Activated CD8-positive, alpha-beta memory T cell treated with anti-CD3 and anti-CD28 coated beads, Interleukin-2, amount 10 ng/mL, durations not matched to agents 7 days and 5 days (primary cell): ENCODE data around the gene NFE2L3. TPM values are rescaled to one million over a fixed set of nuclear protein-coding genes. Genes with fewer than 3 reads are reported as not detected.
A peak's percentile ranks its signal among the peaks of the same experiment; 100 is the strongest.
"Not testable (repeated sequence)": the region's sequence is repeated elsewhere in the genome, so short reads cannot be mapped to it uniquely, and the experiment has no call there.

Source experiments
- ATAC-seq: fragments of 150-1000 bp; cut with Tn5 transposase; one replicate; pipeline ENCODE4 v1.10.0; 2021; ENCODE audit warnings: moderate library complexity
- CTCF ChIA-PET: fragments of 350-600 bp; sonication (Branson Sonifier 250); formaldehyde crosslinking; loops from one replicate; lab custom pipeline; 2021; ENCODE audit warnings: antibody characterized with exemption; lab: Charles Lee
- DNase-seq: peaks from one replicate; pipeline ENCODE4 v3.0.0-alpha.2; 2020
- H3K27ac Mint-ChIP-seq: one replicate; pipeline ENCODE4 v1.8.0; 2021; ENCODE audit warnings: mild to moderate bottlenecking, mixed read lengths
- H3K27me3 Mint-ChIP-seq: one replicate; pipeline ENCODE4 v1.8.0; 2021; ENCODE audit warnings: mixed read lengths
- H3K36me3 Mint-ChIP-seq: one replicate; pipeline ENCODE4 v1.8.0; 2021; ENCODE audit warnings: mild to moderate bottlenecking, mixed read lengths
- H3K4me1 Mint-ChIP-seq: one replicate; pipeline ENCODE4 v1.8.0; 2021; ENCODE audit warnings: mixed read lengths
- H3K4me3 Mint-ChIP-seq: one replicate; pipeline ENCODE4 v1.8.0; 2021; ENCODE audit warnings: mild to moderate bottlenecking, moderate library complexity, mixed read lengths
- H3K9me3 Mint-ChIP-seq: one replicate; pipeline ENCODE4 v1.8.0; 2022; ENCODE audit warnings: low read depth, mixed read lengths
- total RNA-seq, 2 experiments: library from RNA; stranded (reverse); gene quantifications; one replicate each; pipeline ENCODE4 v1.2.3, GENCODE V29; 2021

Gene NFE2L3
- total RNA-seq, 2 experiments from 2014 or later = 20.1 to 44.4 TPM

DNA sequence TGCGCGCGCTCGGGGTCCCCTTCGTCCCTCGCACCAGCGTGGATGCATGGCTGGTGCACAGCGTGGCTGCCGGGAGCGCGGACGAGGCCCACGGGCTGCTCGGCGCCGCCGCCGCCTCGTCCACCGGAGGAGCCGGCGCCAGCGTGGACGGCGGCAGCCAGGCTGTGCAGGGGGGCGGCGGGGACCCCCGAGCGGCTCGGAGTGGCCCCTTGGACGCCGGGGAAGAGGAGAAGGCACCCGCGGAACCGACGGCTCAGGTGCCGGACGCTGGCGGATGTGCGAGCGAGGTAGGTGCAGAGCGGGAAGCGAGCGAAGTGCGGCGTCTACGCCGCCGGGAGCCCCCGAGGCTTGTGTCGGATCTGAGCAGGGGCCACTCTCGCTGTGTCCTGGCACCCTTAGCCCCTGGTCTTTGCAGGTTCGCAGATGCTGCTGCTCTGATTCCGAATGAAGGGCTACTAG is 813 bp downstream of the NFE2L3 start:
- H3K9me3 Mint-ChIP-seq, H3K36me3 Mint-ChIP-seq, H3K27me3 Mint-ChIP-seq: not testable (repeated sequence)
- Mint-ChIP-seq H3K4me1 (peaks cover 58% of the 10 kb centered on the region), H3K27ac (peak overlapping the region; percentile 92), H3K4me3 (peak overlapping the region; percentile 85)
- DNase-seq (peak; percentile 64), ATAC-seq (peak; percentile 32)
- CTCF ChIA-PET = interaction anchor here (1.1 to 2.8 kb wide), 10 partner anchors 15 to 217 kb away, joined by 3 to 12 read pairs (median 5); no protein-coding TSS in a partner anchor

DNA sequence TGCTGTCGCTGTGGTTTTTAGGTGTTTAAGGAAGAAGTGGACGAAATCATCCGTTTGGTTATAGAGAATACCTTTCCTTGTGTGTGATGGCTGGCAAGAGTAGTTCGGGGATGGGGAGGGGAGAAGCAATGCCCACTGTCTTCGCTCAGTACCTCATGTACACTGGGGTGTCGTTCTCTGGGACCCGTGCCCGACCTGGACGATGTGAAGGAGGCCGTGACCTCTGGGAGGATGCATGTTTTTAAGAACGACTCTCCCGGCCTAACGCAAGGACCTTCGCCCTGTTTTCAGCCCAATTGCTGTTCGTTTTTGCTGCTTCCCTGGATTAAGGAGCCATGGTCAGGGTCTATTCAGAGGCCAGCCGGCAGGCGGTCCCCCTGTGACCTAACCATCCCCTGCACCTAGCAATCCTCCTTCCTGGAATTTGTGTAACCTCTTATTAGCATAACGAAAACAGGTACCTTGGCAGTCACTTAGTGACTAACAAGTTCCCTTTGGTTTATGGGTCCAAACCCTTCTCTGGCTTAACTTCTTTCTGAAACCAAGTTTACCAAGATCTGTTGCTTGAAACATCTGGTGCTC is 1.3 kb downstream of the NFE2L3 start:
- H3K4me1 Mint-ChIP-seq = peaks cover 64% of the 10 kb centered on the region
- H3K9me3 Mint-ChIP-seq = no peaks in the 10 kb centered on the region
- DNase-seq (peak; percentile 48), ATAC-seq (peak; percentile 10)
- H3K4me3 Mint-ChIP-seq = peak overlapping the region; percentile 85
- H3K27me3 Mint-ChIP-seq = no peaks in the 10 kb centered on the region
- CTCF ChIA-PET = no interaction called here
- H3K36me3 Mint-ChIP-seq = peaks cover 8% of the 10 kb centered on the region
- H3K27ac Mint-ChIP-seq = peak overlapping the region; percentile 92

DNA sequence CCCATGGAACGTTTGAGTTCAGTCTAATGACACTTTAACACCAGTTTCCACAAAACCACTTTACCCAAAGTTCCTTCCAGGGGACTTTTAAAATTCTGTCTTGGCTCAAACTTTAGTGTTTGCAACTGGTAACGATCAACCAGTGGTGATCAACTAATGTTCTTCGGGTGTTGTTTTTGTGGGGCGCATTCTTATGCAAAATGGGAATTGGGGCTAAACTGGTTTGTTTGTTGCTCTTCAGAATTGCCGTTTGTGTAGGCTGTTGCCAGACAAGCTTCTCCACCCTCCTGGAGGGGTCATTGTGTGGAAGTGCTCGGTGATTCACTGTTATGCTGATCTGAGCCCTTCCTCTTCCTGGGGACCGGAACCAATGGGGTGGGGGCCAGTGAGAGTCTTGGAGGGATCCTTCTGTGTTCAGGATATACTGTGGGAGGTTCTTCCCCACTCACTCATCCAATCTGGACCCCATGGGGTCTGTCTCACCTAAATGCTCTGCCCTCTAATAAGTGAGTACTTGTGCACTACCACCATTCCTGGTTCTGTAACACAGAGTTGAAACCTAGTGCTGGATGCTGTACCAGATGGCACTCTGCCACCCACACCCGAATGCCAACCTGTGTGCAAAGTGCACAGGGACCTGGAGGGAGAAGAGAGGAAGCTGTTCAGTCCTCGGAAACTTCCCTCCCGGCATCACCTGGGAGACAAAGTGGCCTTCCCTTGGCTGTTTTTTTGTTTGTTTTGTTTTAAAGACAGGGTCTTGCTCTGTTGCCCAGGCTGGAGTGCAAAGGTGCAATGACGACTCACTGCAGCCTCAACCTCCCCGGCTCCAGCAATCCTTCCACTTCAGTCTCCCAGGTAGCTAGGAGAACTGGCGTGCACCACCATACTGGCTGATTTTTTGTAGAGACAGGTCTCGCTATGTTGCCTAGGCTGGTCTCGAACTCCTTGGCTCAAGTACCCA is 2.1 kb downstream of the NFE2L3 start:
- peak; percentile 65 for DNase-seq
- Mint-ChIP-seq H3K9me3 (no peaks in the 10 kb centered on the region), H3K4me3 (peak overlapping the region; percentile 85), H3K27ac (peak overlapping the region; percentile 92), H3K4me1 (peaks cover 71% of the 10 kb centered on the region), H3K27me3 (no peaks in the 10 kb centered on the region), H3K36me3 (peaks cover 13% of the 10 kb centered on the region)
- ATAC-seq = no peak
- CTCF ChIA-PET = interaction anchor here (1.1 to 2.1 kb wide), 3 partner anchors 38 to 44 kb away, joined by 3 to 9 read pairs (median 5); no protein-coding TSS in a partner anchor

DNA sequence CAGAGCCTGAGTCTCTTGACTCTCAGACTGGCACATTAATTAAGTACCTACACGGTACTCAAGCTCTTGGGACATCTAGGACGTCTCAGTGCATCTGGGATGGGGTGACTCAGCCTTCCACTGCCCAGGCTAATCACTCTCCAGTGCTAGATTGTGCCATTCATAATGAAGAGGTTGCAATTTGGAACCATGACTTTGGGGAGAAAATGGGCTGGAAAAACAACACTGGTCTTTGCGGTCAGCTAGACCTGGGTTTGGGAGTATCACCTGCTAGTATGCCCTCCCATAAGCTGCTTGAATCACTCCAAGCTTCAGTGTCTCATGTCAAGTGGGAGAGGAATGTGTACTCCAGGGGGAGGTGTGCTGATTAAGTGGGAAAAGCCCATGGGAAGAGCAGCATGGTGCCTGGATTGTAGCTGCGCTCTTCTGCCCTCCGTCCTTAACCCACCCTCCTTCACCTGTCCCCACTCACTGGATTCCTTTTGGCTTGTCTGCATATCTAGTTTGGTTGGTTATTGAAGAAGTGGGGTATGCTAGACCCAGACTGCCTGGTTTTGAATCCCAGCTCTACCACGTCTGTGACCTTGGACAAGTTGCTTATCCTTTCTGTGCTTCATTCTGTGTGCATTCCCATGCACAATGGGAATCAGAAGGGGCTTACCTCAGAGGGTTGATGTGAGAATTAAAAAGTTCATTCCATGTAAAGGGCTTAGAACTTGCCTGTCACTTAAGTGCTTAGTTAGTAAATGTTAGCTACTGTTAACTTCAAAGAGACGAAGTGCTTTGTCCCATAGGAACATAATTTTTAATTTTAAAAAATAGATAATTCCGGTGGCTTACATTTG is 3.8 kb downstream of the NFE2L3 start:
- no peaks in the 10 kb centered on the region for H3K27me3 Mint-ChIP-seq
- no peak for DNase-seq
- peak overlapping the region; percentile 92 for H3K27ac Mint-ChIP-seq
- peaks cover 20% of the 10 kb centered on the region for H3K36me3 Mint-ChIP-seq
- H3K4me3 Mint-ChIP-seq = peak overlapping the region; percentile 85
- H3K4me1 Mint-ChIP-seq = peaks cover 79% of the 10 kb centered on the region
- CTCF ChIA-PET = interaction anchor here (0.8 to 2.1 kb wide), 9 partner anchors 27 to 209 kb away, joined by 3 to 9 read pairs (median 4); no protein-coding TSS in a partner anchor
- H3K9me3 Mint-ChIP-seq = no peaks in the 10 kb centered on the region
- no peak for ATAC-seq

DNA sequence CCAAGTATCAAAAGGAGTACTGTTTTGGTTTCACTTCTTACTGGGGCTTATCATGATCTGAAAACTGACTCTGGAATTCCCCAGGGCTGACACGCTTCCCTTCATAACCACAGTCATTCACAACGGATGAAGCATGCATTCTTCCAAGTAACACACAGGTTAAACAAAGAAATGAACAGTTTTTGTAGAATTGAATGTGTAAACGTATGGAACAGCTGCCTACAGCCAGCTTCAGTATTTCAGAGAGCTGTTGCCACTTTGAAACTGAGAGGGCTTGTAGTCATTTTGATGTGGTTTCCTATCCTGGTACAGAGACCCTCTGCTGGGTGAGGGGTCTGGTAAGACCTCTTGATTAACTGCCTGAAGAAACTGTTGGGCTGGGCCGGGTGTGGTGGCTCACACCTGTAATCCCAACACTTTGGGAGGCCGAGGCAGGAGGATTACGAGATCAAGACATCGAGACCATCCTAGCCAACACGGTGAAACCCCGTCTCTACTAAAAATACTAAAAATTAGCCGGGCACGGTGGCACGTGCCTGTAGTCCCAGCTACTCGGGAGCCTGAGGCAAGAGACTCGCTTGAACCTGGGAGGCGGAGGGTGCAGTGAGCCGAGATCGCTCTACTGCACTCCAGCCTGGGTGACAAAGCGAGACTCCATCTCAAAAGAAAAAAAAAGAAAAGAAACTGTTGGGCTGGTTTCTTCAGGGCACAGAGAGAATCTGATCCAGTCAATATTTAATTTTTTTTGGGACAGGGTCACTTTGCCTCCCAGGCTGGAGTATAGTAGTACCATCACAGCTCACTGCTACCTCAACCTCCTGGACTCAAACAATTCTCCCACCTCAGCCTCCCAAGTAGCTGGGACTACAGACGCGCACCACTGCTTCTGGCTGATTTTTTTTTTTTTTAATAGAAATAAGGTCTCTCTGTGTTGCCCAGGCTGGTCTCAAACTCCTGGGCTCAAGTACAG is 4.7 kb downstream of the NFE2L3 start:
- DNase-seq (peak; percentile 67), ATAC-seq (peak; percentile 8)
- H3K36me3 Mint-ChIP-seq = peaks cover 24% of the 10 kb centered on the region
- H3K4me1 Mint-ChIP-seq = peaks cover 74% of the 10 kb centered on the region
- peak overlapping the region; percentile 85 for H3K4me3 Mint-ChIP-seq
- peak overlapping the region; percentile 92 for H3K27ac Mint-ChIP-seq
- H3K9me3 Mint-ChIP-seq = no peaks in the 10 kb centered on the region
- H3K27me3 Mint-ChIP-seq = no peaks in the 10 kb centered on the region
- CTCF ChIA-PET = interaction anchor here (0.8 to 2.4 kb wide), 9 partner anchors 10 to 208 kb away, joined by 3 to 10 read pairs (median 4); no protein-coding TSS in a partner anchor

DNA sequence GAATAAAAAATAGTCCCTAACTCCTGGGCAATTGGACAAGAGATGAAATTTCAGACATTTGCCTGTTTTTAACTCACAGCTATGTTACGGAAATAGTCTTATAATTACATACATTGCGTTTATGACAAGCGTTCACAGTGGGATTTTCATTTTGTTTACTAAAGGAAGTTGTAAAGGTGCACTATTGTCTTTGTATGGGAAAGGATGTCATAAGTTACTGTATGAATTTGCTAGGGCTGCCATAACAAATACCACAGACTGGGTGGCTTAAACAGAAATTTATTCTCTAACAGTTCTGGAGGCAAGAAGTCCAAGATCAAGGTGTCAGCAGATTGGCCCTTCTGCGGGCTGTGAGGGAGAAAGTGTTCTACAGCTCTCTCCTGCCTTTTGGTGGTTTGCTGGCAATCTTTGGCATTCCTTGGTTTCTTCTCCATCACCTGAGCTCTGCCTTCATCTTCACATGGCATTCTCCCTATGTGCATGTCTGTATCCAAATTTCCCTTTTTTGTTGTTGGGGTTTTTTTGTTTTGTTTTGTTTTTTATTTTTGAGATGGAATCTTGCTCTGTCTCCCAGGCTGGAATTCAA is 5.6 kb downstream of the NFE2L3 start:
- Mint-ChIP-seq H3K27me3 (no peaks in the 10 kb centered on the region), H3K4me1 (peaks cover 78% of the 10 kb centered on the region), H3K36me3 (peaks cover 28% of the 10 kb centered on the region), H3K4me3 (no peak overlapping the region), H3K27ac (peak overlapping the region; percentile 92), H3K9me3 (no peaks in the 10 kb centered on the region)
- CTCF ChIA-PET = interaction anchor here (0.8 to 2.4 kb wide), 7 partner anchors 10 to 79 kb away, joined by 3 to 10 read pairs (median 4); no protein-coding TSS in a partner anchor
- DNase-seq (no peak), ATAC-seq (no peak)

DNA sequence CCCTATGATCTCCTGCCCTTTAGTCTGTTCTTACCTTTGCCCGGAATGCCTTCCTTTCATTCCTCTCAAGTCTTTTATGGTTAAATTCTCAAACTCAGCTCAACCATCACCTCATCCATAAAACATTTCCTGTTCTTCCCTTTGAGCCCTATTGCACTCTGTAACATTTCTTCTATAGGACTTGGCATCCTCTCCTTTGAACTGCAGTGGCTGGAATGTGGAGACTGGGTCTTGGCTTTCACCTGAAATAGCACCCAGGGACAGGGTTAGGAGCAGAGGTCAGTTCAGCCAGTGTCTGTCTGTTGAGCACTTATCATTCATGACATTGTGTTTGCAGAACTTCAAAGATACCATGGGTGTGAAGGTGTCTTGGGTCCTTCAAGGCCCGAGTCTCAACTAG is 7.2 kb downstream of the NFE2L3 start:
- peaks cover 79% of the 10 kb centered on the region for H3K4me1 Mint-ChIP-seq
- ATAC-seq = no peak
- H3K9me3 Mint-ChIP-seq = no peaks in the 10 kb centered on the region
- CTCF ChIA-PET = interaction anchor here (1.0 to 2.4 kb wide), 3 partner anchors 8 to 81 kb away, joined by 3 to 10 read pairs (median 4); no protein-coding TSS in a partner anchor
- H3K27ac Mint-ChIP-seq = peak overlapping the region; percentile 0
- H3K4me3 Mint-ChIP-seq = no peak overlapping the region
- H3K27me3 Mint-ChIP-seq = no peaks in the 10 kb centered on the region
- DNase-seq = no peak
- peaks cover 33% of the 10 kb centered on the region for H3K36me3 Mint-ChIP-seq

DNA sequence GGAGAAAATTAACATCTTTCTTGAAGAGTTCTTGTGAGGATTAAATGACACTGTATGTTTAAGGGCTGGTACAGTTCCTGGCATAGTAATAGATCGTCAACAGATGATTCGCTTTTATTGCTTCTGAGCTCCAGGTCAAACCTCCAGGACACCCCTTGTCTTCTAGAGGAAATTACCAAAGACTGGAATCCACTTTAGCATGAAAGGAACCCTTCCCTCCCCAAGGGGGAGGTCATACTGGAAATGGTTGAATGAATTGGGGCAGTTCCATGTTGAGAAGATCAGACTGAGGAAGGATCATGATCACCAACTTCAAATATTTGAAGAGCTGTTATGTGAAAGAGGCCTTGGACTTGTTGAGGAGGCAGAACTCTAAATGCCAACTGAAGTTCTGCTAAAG is 8.9 kb downstream of the NFE2L3 start:
- DNase-seq (no peak), ATAC-seq (no peak)
- Mint-ChIP-seq H3K27ac (no peak overlapping the region), H3K36me3 (peaks cover 37% of the 10 kb centered on the region), H3K4me1 (peaks cover 69% of the 10 kb centered on the region), H3K9me3 (no peaks in the 10 kb centered on the region), H3K27me3 (no peaks in the 10 kb centered on the region), H3K4me3 (no peak overlapping the region)
- CTCF ChIA-PET = interaction anchor here (0.8 to 1.7 kb wide), 3 partner anchors 10 to 204 kb away, joined by 3 to 9 read pairs (median 3); no protein-coding TSS in a partner anchor

DNA sequence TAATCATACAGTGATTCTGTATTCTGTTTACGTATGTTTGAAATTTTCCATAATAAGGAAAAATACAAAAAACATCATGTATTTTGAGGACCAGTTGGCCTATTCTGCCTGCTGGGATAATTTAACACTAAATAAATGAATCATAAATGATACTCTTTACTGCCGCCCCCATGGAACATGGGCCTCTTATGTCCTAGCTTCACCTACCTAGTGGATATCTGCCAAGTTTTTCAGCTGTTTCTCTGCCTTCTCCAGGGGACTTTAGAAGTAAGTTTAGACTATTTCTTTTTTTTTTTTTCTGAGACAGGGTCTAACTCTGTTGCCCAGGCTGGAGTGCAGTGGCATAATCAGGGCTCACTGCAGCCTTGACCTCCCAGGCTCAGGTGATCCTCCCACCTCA is 10.4 kb downstream of the NFE2L3 start:
- H3K36me3 Mint-ChIP-seq = peaks cover 37% of the 10 kb centered on the region

DNA sequence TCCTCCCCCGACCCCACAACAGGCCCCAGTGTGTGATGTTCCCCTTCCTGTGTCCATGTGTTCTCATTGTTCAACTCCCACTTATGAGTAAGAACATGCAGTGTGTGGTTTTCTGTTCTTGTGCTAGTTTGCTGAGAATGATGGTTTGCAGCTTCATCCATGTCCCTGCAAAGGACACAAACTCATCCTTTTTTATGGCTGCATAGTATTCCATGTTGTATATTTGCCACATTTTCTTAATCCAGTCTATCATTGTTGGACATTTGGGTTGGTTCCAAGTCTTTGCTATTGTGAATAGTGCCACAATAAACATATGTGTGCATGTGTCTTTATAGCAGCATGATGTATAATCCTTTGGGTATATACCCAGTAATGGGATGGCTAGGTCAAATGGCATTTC is 11.8 kb downstream of the NFE2L3 start:
- not testable (repeated sequence) for H3K9me3 Mint-ChIP-seq, ATAC-seq, DNase-seq, H3K4me3 Mint-ChIP-seq, H3K27me3 Mint-ChIP-seq, H3K27ac Mint-ChIP-seq
- peaks cover 36% of the 10 kb centered on the region for H3K36me3 Mint-ChIP-seq
- peaks cover 64% of the 10 kb centered on the region for H3K4me1 Mint-ChIP-seq
- CTCF ChIA-PET = interaction anchor here (1.4 to 1.6 kb wide), 2 partner anchors 12 to 201 kb away, joined by 3 read pairs; partner anchors contain the start of gene NFE2L3

More for the DNA sequence above, 10.4 kb downstream of the NFE2L3 start:
- no peak for ATAC-seq
- no peak overlapping the region for H3K4me3 Mint-ChIP-seq
- H3K27ac Mint-ChIP-seq = no peak overlapping the region
- H3K4me1 Mint-ChIP-seq = peaks cover 70% of the 10 kb centered on the region
- H3K9me3 Mint-ChIP-seq = no peaks in the 10 kb centered on the region
- no peak for DNase-seq
- no peaks in the 10 kb centered on the region for H3K27me3 Mint-ChIP-seq
- CTCF ChIA-PET = interaction anchor here (0.6 to 1.6 kb wide), 3 partner anchors 11 to 202 kb away, joined by 3 read pairs; partner anchors contain the start of gene NFE2L3

DNA sequence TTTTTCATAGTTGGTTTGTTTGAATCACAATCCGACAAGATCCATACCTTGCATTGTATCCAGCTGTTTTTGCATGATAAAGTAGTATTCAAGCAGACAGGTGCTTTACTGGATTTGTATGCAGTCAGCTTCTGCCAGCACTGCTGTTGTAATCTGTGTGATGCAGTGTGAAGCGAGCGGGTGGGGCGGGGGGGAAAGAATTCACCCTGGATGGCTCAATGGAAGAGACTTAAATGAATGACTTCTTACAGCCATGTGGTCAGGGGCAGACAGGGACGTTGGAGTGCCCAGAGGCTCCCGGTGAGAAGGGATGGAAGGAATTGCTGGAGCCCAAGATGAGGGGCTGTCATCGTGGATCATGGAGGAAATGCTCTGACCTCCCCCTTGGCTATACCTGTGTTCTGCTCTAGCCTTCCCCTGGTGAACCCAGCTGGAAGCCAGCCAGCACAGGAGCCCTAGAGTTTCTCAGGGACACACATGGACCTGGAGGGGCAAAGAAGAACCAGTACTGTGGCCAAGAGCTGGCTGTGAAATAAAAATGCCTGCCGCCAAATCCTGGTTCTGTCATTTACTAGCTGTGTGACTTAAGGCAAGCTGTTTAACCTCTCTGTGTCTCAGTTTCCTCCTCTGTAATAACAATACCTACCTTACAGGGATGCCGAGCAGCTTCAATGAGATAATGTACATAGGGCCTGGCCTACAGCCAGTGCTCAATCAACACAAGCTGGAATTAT is 14.1 kb downstream of the NFE2L3 start:
- CTCF ChIA-PET = interaction anchor here (0.6 to 2.0 kb wide), 6 partner anchors 8 to 75 kb away, joined by 3 to 10 read pairs (median 4); no protein-coding TSS in a partner anchor
- DNase-seq = no peak
- Mint-ChIP-seq H3K4me1 (peaks cover 51% of the 10 kb centered on the region), H3K4me3 (no peak overlapping the region), H3K9me3 (no peaks in the 10 kb centered on the region), H3K27me3 (no peaks in the 10 kb centered on the region), H3K36me3 (peaks cover 32% of the 10 kb centered on the region), H3K27ac (peak overlapping the region; percentile 86)
- ATAC-seq = peak; percentile 4
